Panc1 (cell line): Measurements from ENCODE around the gene UBA52. TPM values are rescaled to one million over a fixed set of nuclear protein-coding genes. Genes with fewer than 3 reads are reported as not detected.

Experiments used
- ATAC-seq: fragments of 200-7000 bp; cut with Tn5 transposase; 2 replicates; pipeline ENCODE4 v1.9.1; 2020; ENCODE audit warnings: mild to moderate bottlenecking, moderate library complexity
- BruUV-seq: library from RNA; stranded (reverse); fragments of 400-500 nt; replicated peaks from 2 replicates; lab custom pipeline; 2021; lab: Mats Ljungman, UMichigan
- CTCF ChIA-PET: fragments of 300-600 bp; sonication (Branson Sonifier 250); formaldehyde crosslinking; loops from one replicate; lab custom pipeline; 2022; ENCODE audit warnings: antibody characterized with exemption; lab: Charles Lee
- POLR2A ChIA-PET: fragments of 300-600 bp; sonication (Branson Sonifier 250); formaldehyde crosslinking; loops from one replicate; lab custom pipeline; 2022; ENCODE audit warnings: antibody characterized with exemption; lab: Charles Lee
- DNase-seq: peaks from one replicate; pipeline ENCODE4 v3.0.0-alpha.2; 2010; ENCODE audit warnings: low read depth, low spot score
- H3K27ac ChIP-seq: 2 replicates; pipeline ENCODE4 v1.5.1; 2011; ENCODE audit warnings: mild to moderate bottlenecking, low read length, inconsistent platforms
- H3K27me3 ChIP-seq: fragments of 200-500 bp; sonication (Bioruptor generic); 2 replicates; pipeline ENCODE4 v1.6.0; 2014; ENCODE audit warnings: low read length, inconsistent platforms; ENCODE audit not compliant: control insufficient read depth, insufficient read depth
- H3K36me3 ChIP-seq: fragments of 200-500 bp; sonication (Bioruptor generic); 2 replicates; pipeline ENCODE4 v1.5.1; 2014; ENCODE audit warnings: inconsistent platforms, mild to moderate bottlenecking, low read length, moderate library complexity; ENCODE audit not compliant: control insufficient read depth, insufficient read depth
- H3K4me1 ChIP-seq: 2 replicates; pipeline ENCODE4 v1.5.1; 2011; ENCODE audit warnings: inconsistent platforms, mild to moderate bottlenecking, low read length, moderate library complexity; ENCODE audit not compliant: control insufficient read depth, insufficient read depth
- H3K4me3 ChIP-seq, 2 experiments: 2 replicates each; pipeline ENCODE4 v1.5.1; 2011 to 2012; ENCODE audit warnings: low read depth in 2 of 2, low read length in 2 of 2, mild to moderate bottlenecking in 2 of 2, inconsistent platforms in 1 of 2, moderate library complexity in 1 of 2
- H3K9me3 ChIP-seq: fragments of 200-500 bp; sonication (Bioruptor generic); 2 replicates; pipeline ENCODE4 v1.5.1; 2014; ENCODE audit warnings: low read depth, mild to moderate bottlenecking, inconsistent platforms, low read length, moderate library complexity; ENCODE audit not compliant: control insufficient read depth, insufficient read depth
- POLR2AphosphoS5 ChIP-seq: IDR thresholded peaks from 2 replicates; pipeline ENCODE4 v1.6.1; 2012; ENCODE audit warnings: mild to moderate bottlenecking, low read depth, low read length, moderate library complexity
- SIN3A ChIP-seq: IDR thresholded peaks from 2 replicates; pipeline ENCODE4 v1.6.1; 2012; ENCODE audit warnings: low read depth, mild to moderate bottlenecking, low read length, moderate library complexity, borderline replicate concordance; ENCODE audit not compliant: insufficient read depth
- TCF7L2 ChIP-seq: IDR thresholded peaks from 2 replicates; pipeline ENCODE4 v1.6.1; 2011; ENCODE audit warnings: mild to moderate bottlenecking, low read depth, low read length, inconsistent platforms
- in situ Hi-C: cut with HindIII; loops from 2 replicates; pipeline ENCODE4 v1.10.0; 2016; ENCODE audit warnings: low sequenced_read_pairs, low pct_unique_long_range_greater_than_20kb
- intact Hi-C: fragments of 100-400 bp; cut with micrococcal nuclease; formaldehyde crosslinking; loops from one replicate; pipeline ENCODE4 v1.10.0; 2022; ENCODE audit not compliant: unreplicated experiment
- total RNA-seq: library from RNA; stranded (reverse); gene quantifications from one replicate; pipeline ENCODE4 v1.2.1, GENCODE V29; 2021; ENCODE audit not compliant: unreplicated experiment
- TF ChIP-seq, protein P1 (sequence below): fragments of 450-650 bp; IDR thresholded peaks from 2 replicates; pipeline ENCODE4 v1.5.1; 2017; ENCODE audit warnings: mild to moderate bottlenecking
- TF ChIP-seq, protein P2 (sequence below), 2 experiments: IDR thresholded peaks; 2 replicates each; pipeline ENCODE4 v1.6.1; 2011 to 2012; ENCODE audit warnings: low read depth in 2 of 2, control low read depth in 1 of 2, low read length in 1 of 2, mild to moderate bottlenecking in 1 of 2, moderate library complexity in 1 of 2; ENCODE audit not compliant: insufficient read depth in 1 of 2

UBA52 gene
- total RNA-seq, 1 experiment from 2014 or later: 907 TPM

DNA sequence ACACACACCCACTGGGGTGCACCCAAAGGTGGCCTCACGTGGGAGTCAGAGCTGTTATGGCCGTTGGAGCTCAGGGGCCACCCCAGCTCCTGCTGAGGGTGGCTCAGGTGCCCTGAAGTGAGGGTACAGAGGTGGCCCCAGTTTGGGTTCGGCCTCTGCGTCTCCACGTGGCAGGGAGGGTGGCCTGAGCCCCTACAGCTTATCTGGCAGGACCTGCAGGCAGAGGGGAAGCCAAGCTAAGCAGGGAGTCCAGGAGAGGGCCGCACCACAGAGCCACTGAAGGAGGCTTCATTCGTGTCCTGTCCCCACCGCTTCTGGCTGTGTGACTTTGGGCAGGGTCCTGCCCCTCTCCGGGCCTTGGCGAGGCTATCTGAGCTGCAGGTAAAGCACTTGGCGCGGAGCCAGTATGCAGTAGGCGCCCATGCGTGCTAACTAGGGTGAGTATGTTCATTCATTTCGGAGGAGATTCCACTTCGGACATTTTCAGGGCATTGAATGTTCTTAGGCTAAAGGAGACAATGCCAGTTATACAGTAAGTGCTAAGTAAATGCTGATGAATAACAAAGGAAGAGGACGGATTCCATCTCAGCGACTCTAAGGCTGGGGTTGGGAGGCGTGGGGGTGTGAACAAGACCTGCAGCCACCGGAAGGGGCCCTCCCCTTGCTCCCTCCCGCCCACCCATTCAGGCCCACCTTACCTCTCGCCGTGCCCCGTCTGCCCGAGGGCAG lies 21.9 kb downstream of the UBA52 start:
- POLR2A ChIA-PET: interaction anchor here (0.6 to 0.7 kb wide), 2 partner anchors 24 to 130 kb away, joined by 3 to 8 read pairs; no protein-coding TSS in a partner anchor
- Histone ChIP-seq H3K27me3 (no peaks in the 10 kb centered on the region), H3K36me3 (no peaks in the 10 kb centered on the region; the same call in 1 of the 2 replicates), H3K9me3 (no peaks in the 10 kb centered on the region), H3K4me3 (peak overlapping the region; percentile 29 to 41; a peak in 2 of 4 replicates), H3K4me1 (no peaks in the 10 kb centered on the region), H3K27ac (no peak overlapping the region)
- no peak for ATAC-seq
- in situ Hi-C loops (no loop called here), intact Hi-C loops (loop anchor here (5.0 to 10.0 kb wide), 2 partner anchors 81 to 254 kb away; no protein-coding TSS in a partner anchor)
- TF ChIP-seq POLR2AphosphoS5 (no peak), TCF7L2 (no peak), SIN3A (no peak)
- TF ChIP-seq, protein P1, sequence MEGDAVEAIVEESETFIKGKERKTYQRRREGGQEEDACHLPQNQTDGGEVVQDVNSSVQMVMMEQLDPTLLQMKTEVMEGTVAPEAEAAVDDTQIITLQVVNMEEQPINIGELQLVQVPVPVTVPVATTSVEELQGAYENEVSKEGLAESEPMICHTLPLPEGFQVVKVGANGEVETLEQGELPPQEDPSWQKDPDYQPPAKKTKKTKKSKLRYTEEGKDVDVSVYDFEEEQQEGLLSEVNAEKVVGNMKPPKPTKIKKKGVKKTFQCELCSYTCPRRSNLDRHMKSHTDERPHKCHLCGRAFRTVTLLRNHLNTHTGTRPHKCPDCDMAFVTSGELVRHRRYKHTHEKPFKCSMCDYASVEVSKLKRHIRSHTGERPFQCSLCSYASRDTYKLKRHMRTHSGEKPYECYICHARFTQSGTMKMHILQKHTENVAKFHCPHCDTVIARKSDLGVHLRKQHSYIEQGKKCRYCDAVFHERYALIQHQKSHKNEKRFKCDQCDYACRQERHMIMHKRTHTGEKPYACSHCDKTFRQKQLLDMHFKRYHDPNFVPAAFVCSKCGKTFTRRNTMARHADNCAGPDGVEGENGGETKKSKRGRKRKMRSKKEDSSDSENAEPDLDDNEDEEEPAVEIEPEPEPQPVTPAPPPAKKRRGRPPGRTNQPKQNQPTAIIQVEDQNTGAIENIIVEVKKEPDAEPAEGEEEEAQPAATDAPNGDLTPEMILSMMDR: no peak
- TF ChIP-seq, protein P2, sequence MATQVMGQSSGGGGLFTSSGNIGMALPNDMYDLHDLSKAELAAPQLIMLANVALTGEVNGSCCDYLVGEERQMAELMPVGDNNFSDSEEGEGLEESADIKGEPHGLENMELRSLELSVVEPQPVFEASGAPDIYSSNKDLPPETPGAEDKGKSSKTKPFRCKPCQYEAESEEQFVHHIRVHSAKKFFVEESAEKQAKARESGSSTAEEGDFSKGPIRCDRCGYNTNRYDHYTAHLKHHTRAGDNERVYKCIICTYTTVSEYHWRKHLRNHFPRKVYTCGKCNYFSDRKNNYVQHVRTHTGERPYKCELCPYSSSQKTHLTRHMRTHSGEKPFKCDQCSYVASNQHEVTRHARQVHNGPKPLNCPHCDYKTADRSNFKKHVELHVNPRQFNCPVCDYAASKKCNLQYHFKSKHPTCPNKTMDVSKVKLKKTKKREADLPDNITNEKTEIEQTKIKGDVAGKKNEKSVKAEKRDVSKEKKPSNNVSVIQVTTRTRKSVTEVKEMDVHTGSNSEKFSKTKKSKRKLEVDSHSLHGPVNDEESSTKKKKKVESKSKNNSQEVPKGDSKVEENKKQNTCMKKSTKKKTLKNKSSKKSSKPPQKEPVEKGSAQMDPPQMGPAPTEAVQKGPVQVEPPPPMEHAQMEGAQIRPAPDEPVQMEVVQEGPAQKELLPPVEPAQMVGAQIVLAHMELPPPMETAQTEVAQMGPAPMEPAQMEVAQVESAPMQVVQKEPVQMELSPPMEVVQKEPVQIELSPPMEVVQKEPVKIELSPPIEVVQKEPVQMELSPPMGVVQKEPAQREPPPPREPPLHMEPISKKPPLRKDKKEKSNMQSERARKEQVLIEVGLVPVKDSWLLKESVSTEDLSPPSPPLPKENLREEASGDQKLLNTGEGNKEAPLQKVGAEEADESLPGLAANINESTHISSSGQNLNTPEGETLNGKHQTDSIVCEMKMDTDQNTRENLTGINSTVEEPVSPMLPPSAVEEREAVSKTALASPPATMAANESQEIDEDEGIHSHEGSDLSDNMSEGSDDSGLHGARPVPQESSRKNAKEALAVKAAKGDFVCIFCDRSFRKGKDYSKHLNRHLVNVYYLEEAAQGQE (IDR thresholded peaks at IDR 0.05; ENCODE audit: insufficient read depth in 1 of 2, low read depth in 2 of 2, low read length in 1 of 2): no peak
- BruUV-seq: no TSS peak
- no peak for DNase-seq
- CTCF ChIA-PET: interaction anchor here (0.6 to 1.1 kb wide), 4 partner anchors 49 to 253 kb away, joined by 3 to 12 read pairs (median 4); no protein-coding TSS in a partner anchor

GRCh38 chr19:18594096-18594823 lies 22.6 kb downstream of the UBA52 start:
- CTCF ChIA-PET: interaction anchor here (0.6 to 1.1 kb wide), 3 partner anchors 82 to 253 kb away, joined by 3 to 12 read pairs (median 4); no protein-coding TSS in a partner anchor
- no peaks in the 10 kb centered on the region; the same call in 1 of the 2 replicates for H3K36me3 ChIP-seq

More at GRCh38 chr19:18594096-18594823, 22.6 kb downstream of the UBA52 start:
- DNase-seq: no peak
- ATAC-seq: peak; percentile 48
- H3K27ac ChIP-seq: no peak overlapping the region
- BruUV-seq: no TSS peak
- no peak for TF ChIP-seq TCF7L2
- TF ChIP-seq POLR2AphosphoS5: peak; percentile 9; the same call in 1 of the 2 replicates
- TF ChIP-seq, protein P1: peak; percentile 93
- TF ChIP-seq SIN3A: no peak
- TF ChIP-seq, protein P2 (IDR thresholded peaks at IDR 0.05; ENCODE audit: insufficient read depth in 1 of 2, low read depth in 2 of 2, low read length in 1 of 2): 0 out of 4 replicates have a peak, but pooled peaks of 1 of the 2 experiments have one; percentile 35
- H3K4me1 ChIP-seq: no peaks in the 10 kb centered on the region
- H3K9me3 ChIP-seq: no peaks in the 10 kb centered on the region
- POLR2A ChIA-PET: interaction anchor here (0.6 to 0.7 kb wide), 2 partner anchors 25 to 131 kb away, joined by 3 to 8 read pairs; no protein-coding TSS in a partner anchor
- peak overlapping the region; percentile 29 to 41 for H3K4me3 ChIP-seq
- no peaks in the 10 kb centered on the region for H3K27me3 ChIP-seq
- in situ Hi-C loops: no loop called here
- intact Hi-C loops: loop anchor here (5.0 to 10.0 kb wide), 2 partner anchors 81 to 253 kb away; no protein-coding TSS in a partner anchor
